NCI-H82 treated with DMSO at 0.1 percent for 48 hours (cell line): ENCODE data around the gene ZBTB46.

Source experiments
- DNase-seq: peaks from one replicate; lab custom pipeline; 2025; ENCODE audit not compliant: unreplicated experiment; lab: John Stamatoyannopoulos, UW

The ZBTB46 gene

DNA sequence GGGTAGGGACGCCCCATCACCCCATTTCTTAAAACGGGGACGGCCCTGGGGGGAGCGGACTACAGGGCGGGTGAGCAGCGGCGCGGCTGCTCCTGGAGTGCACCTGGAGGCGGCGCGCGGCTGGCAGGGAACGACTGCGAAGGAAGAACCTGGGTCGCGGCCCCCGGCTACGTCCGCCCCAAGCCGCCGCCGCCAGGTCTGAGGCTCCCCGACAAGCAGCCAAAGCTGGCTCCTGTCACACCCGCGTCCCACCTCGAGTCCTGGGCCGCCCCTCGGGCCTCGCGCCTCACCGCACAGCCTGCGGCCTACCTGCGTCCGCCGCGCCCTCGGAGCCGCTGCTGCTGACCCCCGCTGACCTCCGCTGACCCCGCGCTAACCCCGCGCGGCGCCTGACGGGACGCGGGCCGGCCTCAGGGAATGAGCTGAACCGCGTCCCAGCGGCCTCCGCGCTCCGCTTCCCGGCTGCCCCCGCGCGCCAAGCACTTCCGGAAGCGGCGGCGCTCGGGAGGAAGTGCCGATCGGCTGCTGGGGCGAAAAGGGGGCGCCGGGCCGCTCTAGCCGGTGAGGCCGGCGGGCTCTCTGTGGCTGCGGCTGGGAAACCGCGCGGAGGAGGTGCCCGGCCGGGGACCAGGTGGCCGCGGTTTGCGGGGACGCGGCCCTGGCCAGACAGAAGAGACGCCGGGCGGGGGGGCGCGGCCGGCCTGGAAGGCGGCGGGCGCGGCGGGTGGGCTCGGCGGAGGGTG is 123.3 kb downstream of the ZBTB46 start, which contains the start of the genes ARFRP1 and ZGPAT:
TSS of gene ARFRP1 (minus strand) at position 419 of the 743 bp plus-strand sequence. CDS start 885 bp downstream, outside the sequence.
TSS of gene ZGPAT (plus strand) at position 482 of the 743 bp plus-strand sequence. CDS start 542 bp downstream, outside the sequence.
- DNase-seq = peak; percentile 56

GRCh38 chr20:63706852-63707557 is 124.1 kb downstream of the ZBTB46 start:
- DNase-seq = no peak

- no peak for DNase-seq
These were observed 124.9 kb downstream of the ZBTB46 start for GRCh38 chr20:63706027-63706695.

DNA sequence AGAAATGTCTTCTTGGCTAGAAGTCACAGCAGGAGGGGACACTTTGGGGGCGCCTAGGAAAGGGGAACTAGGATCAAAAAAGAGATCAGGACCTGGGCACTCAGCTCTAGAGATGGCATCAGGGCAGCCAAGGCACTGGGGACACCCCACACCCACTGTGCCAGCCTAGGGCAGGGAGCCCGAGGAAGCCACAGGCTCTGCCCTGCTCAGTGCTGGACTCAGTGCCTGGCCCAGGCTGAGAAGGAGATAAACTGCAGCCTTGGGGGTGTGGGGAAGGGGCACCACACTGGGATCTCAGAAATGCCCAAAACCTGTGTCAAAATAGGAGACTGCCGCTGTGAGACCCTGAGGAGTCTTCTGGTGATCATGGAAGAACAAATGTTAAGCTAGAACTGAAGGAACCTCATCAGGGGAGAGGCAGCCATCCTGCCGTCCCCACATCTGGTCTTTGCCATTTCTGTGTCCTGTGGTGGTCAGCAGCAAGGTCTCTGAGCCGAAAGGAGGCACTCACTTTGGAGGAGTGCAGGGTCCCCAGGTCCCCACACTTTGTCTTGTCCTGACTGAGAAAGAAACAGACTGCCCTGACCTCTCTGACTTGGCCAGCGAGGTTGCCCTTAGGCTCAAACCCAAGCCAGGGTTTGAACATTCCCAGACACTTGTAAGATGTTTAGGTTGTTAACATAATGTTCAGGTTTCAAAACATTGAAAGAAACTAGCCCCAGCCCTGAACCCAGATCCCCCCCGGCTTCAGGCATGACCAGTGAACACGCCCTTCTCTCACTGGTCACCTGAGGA is 125.6 kb downstream of the ZBTB46 start:
- DNase-seq = no peak

GRCh38 chr20:63704749-63705117 is 126.3 kb downstream of the ZBTB46 start:
- DNase-seq = no peak

GRCh38 chr20:63703976-63704748 is 126.9 kb downstream of the ZBTB46 start:
- no peak for DNase-seq

DNA sequence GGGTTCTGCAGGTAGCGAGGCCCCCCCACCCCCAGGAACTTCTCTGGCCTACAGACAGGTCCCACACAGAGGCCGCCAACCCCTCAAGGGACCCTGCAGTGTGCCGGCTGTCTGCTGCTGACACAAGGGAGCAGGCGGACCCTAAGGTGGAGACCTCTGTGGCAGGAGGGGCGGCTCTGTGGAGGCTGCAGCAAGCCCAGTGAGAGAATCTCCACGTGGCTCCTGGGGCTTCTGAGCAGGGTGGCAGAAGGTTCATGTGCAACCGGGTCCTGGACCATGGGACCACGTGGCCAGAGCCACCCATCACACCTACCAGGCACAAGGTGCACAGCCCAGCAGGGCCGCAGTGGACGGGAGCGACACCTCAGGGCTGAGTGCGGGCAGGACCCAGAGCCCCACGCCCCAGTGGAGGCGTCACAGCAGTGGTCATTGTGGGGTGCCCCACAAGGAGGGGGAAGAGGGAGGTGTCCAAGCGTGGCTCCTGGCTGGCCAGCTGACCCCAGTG is 127.5 kb downstream of the ZBTB46 start:
- DNase-seq = no peak

- DNase-seq = no peak
These were observed 128.2 kb downstream of the ZBTB46 start for GRCh38 chr20:63702751-63703470.

DNA sequence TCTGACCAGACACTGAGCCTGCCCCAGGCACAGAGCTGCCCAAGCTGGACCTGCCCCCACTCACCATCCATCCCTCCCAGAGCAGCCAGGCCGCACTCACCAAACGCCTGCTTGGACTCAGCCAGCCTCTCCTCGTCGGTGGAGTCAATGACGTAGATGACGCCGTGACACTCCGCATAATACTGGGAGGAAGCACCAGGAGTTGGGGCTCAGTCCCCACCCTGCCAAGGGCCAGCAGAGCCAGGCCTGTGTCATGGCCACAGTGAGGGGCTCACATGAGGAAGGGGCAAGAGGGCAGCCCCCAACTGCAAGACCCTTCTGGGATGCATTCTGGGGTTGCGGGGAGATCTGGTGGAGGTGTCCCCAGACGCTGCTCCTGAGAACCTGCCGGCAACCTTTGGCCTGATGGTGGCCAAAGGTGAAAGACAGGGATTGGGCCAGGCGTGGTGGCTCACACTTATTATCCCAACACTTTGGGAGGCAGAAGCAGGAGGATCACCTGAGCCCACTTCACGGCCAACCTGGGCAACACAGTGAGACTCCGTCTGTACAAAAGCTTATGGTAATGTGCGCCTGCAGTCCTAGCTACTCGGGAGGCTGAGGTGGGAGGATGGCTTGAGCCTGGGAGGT is 128.9 kb downstream of the ZBTB46 start:
- no peak for DNase-seq

- no peak for DNase-seq
These were observed 129.6 kb downstream of the ZBTB46 start for GRCh38 chr20:63701329-63702035.

DNA sequence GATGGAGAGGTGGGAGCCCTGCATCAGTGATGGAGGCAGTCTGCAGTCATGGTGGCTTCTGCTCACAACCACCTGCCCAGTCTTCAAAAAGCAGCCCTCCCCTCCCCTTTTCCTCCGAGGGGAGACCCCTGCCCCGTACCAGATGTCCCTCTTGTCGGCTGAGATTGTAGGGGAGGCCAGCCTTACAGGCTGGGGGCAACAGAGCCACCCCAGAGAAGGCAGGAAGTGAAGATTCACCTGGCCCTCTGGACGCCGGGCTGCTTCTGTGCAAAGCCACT is 130.1 kb downstream of the ZBTB46 start:
- DNase-seq = no peak

GRCh38 chr20:63700199-63701050 is 130.6 kb downstream of the ZBTB46 start:
- DNase-seq = no peak

GRCh38 chr20:63699466-63700198 is 131.4 kb downstream of the ZBTB46 start:
- DNase-seq = no peak

DNA sequence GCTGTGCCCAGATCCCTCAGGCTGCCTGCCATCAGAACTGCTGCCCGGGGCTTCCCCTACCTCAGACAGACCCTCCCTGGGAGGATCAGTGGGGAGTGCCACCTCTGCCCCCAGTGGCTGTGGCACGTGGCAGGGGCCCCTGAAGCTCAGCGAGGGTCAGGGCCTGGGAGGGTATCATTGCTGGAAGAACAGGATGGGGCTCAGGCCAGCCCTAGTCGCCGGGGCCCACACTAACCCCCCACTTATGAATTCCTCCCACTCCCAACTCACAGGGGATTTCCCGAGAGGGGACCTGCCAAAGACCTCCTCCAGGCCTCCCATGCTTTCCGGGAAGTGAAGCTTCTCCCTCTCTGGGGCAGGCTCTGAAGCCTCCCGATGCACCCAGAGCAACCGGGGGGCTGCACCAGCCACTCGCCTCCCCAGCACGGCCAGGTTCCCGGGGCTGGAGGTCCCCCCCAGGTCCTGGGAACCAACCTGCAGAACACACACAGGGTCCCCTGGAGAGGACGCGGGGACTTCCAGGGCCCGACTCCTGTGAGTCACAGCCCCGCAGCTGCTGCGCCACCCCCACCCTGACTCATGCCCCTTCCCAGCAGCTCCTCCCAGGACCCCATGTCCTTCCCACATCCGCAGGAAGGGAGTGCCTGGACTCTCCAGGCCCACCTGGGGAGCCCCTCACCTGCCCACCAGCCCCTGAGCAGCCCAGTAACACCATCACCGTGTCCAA is 132.2 kb downstream of the ZBTB46 start:
- no peak for DNase-seq

DNA sequence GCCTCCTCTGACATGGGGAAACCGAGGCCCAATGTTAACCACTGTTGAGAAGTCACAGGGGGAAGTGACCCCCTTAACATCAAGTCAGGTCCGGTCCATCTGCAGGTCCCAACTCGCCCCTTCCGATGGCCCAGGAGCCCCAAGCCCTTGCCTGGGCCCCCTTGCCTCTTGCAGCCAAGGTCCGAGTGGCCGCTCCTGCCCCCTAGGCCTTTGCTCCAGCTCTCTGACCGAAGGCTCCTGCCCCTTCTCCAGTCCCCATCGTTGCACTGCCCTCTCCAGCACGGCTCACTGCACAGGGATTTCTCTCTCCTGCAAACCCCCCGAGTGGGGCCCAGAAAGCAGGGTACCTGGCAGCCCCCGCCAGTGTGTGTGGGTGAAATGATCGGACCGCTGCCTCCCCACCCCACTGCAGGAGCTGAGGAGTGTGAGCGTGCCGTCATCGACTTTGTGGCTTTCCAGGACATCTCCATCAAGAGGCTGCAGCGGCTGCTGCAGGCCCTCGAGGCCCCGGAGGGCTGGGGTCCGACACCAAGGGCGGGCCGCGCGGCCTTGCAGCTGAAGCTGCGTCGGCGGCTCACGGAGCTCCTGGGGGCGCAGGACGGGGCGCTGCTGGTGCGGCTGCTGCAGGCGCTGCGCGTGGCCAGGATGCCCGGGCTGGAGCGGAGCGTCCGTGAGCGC is 133.1 kb downstream of the ZBTB46 start:
- no peak for DNase-seq
